Cerebellar cortex (tissue), 1 donor: Measurements from ENCODE around the gene ORC3.
"Not testable (repeated sequence)": the region's sequence is repeated elsewhere in the genome, so short reads cannot be mapped to it uniquely, and the experiment has no call there.

ENCODE experiments used
- DNase-seq: peaks from one replicate; pipeline ENCODE4 v3.0.0-alpha.2; 2015; ENCODE audit warnings: low spot score

The ORC3 gene

DNA sequence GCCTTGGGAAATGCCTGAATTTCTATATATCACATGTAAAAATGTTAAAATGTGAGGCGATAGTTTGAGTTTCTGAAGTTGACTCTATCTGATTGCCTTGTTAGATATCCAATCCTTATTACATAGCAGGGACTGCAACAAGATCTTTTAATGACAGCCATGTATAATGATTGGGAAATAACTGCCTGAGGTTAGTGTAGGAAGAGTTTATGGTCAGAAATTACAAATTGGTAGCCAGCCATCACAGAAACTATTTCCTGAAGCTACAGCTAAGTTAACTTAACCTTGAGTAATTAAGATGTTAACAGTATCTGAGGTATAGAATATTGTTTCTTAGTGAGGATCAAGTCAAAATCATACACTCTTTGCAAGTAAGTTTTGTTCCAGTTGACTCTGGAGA, 71.1 kb downstream of the ORC3 start:
- DNase-seq, result no peak

DNA sequence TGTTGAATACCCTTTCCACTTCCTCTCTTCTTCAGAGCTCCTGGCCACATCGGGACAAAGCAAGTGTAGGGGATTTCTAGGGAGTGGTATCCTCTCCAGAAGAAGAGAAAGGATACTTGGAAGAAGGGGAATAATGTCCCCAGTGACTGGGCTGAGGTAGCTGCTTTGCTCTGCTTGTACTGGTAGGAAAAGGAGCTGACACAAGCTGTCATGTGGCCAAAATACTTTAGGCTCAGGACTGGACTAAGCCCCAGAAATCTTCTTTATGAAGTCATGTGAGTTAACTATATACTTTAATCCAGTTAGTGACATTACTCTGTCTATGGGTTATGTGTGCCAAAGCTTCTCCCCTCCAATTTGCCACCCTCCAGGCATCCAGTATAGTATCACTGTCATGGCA, 71.6 kb downstream of the ORC3 start:
- no peak for DNase-seq

DNA sequence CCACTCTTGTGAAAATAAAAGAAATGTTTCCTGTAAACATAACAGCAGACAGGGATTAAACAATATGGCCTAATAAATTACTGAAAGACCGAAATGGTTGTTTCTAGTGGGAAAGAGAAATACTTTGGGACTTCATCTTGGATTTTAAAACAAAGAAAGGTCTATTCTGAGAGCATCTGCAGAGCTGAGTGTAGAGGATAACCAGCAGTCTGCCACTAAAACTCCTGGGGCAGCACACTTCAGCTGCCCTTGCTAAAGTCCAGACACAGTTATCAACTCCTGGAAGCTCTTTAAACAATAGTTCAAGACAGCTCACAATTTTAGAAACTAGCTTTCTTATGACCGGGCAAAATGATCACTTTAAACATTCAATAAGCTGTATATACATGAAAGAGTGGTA, 73.5 kb downstream of the ORC3 start:
- DNase-seq, result no peak

DNA sequence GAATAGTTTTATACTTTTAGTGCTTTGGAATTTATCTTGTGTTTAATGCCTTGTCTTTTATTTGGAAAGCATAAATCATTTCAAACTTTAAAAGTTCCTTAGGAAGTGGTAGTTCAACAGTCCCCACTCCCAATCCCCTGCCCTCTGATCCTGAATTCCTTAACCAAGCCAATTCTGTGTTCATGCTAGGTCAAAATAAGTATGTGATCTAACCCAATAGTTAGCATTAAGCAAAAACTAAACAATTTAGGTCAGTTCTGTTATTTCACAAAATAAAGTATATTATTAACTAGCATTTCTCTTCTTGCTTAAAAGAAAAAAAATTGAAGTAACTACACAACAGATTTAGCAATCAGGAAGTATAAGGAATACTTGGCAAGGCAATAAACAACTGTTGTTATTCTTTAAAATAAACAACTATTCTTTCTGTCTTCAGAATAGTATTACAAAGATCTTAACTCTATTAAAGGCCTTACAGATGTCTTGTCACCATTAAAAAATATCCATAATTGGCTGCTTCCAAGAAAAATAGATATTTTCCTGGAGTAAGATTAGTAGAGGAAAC, 75.1 kb downstream of the ORC3 start:
- no peak for DNase-seq

DNA sequence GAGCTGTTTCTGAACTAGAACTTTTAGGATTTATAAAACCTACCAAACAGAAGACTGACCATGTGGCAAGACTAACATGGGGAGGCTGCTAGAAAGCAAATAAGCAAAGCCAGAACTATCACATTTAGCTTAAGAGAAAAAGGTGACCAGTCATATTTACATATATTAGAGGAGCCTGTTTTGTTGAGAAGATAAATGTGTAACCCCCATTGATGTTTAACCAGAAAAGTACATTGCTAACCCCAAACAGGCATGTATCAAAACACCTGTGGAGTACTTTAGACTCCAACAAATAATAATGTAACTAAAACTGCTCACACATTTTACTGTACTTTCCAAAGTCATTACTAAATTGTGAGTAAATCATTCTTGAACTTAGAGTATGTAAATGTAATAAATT, 77.1 kb downstream of the ORC3 start:
- no peak for DNase-seq

DNA sequence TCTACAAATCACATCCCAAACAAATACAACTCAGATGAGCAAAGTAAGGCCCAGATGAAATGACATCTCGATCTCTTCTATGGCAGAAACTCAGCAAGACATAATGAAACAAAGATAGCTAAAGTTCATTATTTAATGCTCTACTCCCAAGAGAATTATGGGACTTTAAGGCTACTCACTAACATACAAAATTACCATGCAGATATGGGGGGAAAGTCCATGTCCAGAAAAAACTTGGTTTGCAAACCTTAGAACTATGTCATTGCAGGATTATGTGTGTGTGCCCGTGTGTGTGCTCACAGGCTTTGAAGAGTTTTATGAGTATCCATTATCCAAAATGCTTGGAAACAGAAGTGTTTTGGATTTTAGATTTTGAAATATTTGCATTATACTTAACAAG, 78.1 kb downstream of the ORC3 start:
- DNase-seq, result no peak

DNA sequence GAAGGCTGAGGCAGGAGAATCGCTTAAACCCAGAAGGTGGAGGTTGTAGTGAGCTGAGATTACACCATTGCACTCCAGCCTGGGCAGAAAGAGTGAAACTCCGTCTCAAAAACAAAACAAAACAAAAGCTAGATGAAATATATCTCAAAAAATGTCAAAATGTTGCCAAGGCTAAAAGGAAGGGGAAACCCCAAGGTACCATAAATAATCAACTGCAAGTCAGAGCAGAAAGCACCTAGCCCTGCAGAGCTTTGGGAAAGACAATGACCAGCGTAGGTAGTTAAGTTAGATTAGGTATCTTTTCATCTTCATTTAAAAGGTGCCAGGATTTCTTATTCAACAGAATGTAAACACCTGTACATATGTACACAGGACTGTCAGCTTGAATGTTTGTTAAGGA, 79.1 kb downstream of the ORC3 start:
- no peak for DNase-seq

DNA sequence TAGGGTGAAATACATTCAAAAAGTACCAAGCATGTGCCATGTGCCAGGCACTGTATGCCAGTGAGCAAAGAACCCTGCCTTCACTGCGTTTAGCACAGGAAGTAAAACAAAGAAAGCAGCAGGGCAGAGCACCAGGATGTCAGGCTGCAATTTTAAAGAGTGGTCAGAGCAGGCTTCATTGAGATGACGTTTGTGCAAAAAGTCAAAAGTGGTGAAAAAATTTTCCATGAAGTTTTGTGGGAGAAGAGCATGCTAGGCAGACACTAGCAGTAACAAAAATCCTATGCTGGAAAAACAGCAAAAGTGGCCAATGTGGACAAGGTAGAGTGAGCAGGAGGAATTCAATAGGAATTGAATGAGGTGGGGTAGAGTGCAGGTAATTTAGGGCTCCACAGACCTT, 80.8 kb downstream of the ORC3 start:
- no peak for DNase-seq

DNA sequence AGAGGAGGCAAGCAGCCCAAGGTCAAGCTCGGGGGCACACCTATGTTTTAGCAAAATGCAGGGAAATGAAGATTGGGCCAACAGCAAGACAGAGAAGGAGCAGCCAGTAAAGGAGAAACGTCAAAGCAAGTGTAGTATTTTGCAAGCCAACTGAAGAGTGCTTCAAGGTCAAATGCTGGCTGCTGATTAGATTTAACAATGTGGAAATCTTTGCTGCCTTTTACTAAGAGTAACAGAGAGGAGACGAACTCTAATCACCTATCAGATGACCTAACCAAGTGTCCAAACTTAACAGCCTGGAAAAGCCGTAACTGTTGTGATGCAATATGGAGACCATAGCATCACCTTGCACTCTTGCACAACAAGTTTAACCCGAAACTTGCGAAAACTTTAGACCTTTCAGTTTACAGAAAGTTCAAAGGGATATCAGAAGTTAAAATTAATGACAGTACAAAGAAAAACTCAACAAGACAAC, 81.7 kb downstream of the ORC3 start:
- no peak for DNase-seq

DNA sequence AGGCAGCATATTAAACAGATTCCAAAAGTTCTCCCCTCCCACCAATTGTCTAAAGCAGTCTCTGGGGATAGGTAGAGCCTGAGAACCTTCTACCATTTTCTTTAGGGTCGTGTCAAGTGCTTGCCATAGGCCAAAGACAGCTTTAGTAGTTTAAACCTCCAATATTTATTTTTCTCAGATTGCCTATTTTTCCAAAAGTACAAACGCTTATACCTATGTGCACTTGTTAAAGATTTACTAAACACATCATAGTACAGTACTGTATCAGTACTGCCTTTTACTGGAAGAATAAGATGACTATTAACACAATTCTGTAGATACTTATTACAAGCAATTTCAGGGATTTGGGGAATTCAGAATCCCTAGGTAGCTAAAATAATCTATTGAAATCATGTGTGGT, 82.7 kb downstream of the ORC3 start:
- DNase-seq, result no peak

DNA sequence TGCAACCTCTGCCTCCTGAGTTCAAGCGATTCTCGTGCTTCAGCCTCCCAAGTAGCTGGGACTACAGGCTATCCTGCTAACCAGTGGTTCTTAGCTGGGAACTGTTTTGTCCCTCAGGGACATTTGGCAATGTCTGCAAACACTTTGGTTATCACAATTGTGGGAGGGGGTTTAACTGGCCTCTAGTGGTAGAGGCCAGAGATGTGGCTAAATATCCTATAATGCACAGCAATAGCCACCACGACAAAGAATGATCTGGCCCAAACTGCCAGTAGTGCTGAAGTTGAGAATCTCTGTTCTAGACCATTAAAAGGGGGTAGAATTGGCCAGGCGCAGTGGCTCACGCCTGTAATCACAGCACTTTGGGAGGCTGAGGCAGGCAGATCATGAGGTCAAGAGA, 83.3 kb downstream of the ORC3 start:
- DNase-seq, result no peak

DNA sequence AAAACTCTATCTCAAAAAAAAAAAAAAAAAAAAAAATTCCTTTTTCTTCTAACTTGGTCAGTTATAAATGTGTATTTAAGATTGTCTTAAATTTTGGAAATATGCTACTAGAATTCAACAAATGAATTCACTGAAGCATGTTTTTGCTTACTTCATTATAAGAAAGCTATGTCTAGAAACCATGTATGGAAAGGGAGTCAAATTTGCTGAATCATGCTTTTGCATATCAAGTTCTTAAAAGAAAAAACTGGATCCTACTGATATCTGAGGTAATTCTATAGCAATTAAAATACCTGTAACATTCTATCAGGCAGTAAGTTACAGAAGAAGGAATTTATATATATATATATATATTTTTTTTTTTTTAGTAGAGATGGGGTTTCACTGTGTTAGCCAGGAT, 84.4 kb downstream of the ORC3 start:
- no peak for DNase-seq

DNA sequence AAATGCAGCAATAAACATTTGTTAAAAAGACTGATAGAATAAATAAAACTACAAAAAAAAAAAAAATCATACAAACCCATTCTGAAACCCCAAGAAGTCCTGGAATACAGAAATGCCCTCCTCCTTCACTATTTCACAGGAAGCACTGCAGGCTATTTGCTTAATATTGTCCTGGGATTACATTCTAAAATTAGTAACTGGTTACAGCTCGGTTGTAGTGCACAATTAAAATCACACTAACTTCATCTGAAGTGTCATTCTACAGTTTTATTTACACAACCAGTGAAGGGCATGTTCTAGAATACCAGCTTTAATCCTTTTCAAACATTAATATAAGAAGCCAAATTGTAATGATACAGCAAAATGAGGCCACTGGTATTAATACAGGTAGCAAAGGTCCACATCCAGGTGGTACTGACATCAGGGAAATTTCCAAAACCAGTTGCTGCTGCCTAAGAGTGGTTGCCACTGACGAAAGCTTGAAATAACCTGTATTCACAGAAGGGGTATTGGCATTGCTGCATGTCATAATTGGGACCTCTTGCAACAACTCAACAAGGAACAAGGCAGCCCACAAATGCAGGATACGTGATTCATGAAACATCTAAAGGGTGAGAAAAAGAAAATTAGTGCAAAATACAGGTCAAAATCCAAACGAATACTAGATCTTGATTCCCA, 85.2 kb downstream of the ORC3 start:
- DNase-seq, result no peak

DNA sequence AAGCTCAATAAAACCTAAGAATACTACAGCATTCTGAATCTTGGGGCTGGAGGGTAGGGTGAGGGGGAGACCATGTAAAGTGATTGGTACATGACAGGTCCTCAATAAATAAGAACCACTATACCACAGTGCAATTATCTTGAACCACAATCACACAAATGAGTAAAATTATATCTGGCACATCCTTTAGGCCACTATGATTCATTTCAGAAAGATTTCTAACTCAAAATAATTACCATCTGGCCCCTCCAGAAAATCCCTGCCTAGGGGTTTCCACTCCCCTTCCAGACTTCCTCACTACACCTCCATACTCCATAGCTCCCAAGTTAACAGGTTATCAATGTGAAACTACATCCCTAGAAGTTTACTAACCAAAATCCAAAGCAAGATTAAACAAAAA, 92.4 kb downstream of the ORC3 start:
- no peak for DNase-seq

DNA sequence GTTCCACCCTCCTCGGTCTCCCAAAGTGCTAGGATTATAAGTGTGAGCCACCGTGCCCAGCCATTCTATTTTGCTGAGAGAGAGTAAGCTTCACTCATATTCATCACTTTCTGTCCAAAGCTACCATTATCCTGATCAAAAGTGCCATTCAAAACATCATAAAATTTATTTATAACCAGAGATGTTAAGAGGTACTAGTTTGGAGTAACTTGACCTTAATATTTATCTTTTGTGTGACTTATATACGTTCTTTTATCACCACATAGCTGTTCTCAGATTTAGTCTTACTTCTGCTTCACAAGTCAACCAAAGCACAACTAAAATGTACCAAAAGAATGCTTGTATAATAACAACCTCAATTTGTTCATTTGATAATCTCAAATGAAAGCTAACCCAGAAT, 94.0 kb downstream of the ORC3 start:
- no peak for DNase-seq

DNA sequence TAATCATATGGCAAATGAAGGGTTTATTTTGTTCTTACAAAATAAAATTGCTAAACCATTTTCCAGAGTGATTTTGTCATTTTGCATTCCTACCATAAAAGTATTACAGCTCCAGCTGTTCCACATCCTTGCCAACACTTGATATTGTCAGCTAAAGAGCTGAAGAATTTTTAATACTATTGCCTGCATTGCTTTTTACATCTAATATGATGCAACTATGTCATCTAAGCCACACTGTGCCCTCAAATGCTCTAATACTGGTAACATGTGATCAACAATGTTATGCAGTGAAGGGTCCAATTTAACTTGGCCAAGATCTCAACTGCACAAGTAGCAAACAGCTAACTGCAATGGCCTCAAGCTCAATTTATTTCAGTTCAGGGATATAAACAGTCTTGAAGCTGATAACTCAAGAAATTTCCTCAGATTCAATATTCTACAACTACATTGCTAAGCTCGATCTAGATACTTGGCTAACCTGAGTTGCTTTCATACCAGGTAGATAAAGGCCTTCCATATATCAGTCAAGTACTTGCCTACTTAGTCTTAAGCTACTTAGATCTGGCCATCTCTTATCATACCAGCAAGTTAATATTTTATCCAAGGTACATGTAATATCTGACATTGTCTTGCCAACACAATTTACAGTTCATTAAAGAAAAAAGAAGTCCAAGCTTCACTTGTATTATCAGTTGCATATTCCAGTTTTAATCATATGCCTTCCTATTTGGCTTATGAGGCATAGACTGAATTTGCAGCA, 95.1 kb downstream of the ORC3 start:
- no peak for DNase-seq

DNA sequence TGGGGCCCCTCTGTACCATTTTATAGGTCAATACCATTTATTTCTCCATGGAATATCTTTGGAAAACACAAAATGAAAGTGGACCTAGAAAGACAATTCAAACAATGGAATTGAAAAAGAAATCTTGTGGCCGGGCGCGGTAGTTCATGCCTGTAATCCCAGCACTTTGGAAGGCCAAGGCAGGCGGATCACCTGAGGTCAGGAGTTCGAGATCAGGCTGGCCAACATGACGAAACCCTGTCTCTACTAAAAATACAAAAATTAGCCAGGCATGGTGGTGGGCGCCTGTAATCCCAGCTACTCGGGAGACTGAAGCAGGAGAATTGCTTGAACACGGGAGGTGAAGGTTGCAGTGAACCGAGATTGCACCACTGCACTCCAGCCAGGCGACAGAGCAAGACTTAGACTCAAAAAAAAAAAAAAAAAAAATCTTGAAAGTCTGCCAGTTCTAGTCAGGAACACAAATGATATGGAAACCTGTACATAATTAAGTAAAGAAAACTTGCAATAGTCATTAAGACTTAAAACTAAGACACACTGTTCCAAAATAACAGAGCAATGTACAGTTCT, 96.8 kb downstream of the ORC3 start:
- DNase-seq, result not testable (repeated sequence)

DNA sequence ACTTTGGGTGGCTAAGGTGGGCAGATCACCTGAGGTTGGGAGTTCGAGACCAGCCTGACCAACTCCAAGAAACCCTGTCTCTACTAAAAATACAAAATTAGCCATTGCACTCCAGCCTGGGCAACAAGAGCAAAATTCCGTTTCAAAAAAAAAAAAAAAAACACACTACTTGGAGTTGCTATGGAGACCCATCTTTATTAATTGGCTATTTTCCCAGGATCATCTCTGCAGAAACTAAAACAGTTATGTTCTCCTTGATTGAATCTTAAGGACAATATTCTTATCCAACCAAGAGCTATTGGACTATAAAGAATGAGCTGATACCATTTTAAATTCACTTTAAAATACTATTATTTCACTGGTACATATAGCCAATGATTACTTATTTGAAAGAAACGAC, 97.4 kb downstream of the ORC3 start:
- no peak for DNase-seq

DNA sequence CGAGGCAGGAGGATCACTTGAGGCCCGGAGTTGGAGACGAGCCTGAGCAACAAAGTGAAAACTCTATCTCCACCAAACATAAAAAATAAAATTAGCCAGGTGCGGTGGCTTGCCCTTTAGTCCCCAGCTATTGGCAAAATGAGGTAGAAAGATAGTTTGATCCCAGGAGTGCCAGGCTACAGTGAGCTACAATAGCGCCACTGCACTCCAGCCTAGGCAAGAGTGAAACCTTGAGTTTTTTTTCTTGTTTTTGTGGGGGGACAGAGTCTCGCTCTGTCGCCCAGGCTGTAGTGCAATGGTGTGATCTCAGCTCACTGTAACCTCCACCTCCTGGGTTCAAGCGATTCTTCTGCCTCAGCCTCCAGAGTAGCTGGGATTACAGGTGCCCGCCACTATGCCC, 98.0 kb downstream of the ORC3 start:
- not testable (repeated sequence) for DNase-seq

DNA sequence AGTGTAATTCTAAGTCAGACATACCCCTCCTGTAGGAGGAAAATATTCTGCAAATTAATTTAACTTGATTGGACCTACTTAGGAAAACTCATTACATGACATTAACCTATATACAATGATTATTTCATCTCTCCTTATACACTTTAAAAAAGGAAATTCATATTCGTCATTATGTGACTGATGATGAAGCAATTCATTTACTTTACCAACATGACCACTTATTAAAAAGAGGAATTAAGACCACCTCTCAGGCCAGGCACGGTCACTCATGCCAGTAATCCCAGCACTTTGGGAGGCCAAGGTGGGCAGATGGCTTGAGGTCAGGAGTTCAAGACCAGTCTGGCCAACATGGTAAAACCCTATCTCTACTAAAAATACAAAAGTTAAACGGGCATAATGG, 100.5 kb downstream of the ORC3 start:
- no peak for DNase-seq

DNA sequence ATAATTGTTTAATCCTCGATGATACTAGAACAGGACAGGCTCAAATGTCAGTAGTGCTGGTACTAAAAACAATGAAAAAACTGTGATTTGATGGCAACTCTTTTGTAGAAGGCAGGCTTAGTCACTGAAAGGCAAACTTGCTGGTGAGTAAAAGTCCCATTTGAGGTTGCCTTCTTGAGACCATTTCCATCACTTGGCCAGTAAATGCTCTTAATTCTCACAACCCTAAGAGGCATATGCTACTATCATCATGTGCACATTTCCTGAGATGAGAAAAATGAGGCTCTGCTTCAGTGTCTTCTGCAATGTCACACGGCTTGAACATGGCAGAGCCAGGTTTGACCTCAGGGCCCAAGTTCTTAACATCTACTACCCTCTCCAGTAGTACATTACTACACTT, 102.2 kb downstream of the ORC3 start:
- DNase-seq, result no peak

DNA sequence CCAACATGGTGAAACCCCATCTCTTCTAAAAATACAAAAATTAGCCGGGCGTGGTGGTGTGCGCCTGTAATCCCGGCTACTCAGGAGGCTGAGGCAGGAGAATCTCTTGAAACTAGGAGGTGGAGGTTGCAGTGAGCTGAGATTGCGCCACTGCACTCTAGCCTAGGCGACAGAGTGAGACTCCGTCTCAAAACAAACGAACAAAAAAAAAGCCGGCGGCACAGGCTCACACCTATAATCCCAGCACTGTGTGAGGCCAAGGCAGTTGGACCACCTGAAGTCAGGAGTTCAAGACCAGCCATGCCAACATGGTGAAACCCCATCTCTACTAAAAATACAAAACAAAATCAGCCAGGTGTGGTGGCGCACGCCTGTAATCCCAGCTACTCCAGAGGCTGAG, 106.9 kb downstream of the ORC3 start:
- DNase-seq, result not testable (repeated sequence)
